CD14-positive monocyte (primary cell): Measurements from ENCODE around the gene NAE1. TPM values are rescaled to one million over a fixed set of nuclear protein-coding genes. Genes with fewer than 3 reads are reported as not detected.

Experiments
- DNase-seq, 3 donors: peaks; one replicate each; pipeline ENCODE4 v3.0.0-alpha.2; 2011 to 2022
- H2AFZ ChIP-seq: 2 replicates; pipeline ENCODE4 v1.6.0; 2012; ENCODE audit warnings: mild to moderate bottlenecking, low read depth, low read length, inconsistent platforms; ENCODE audit not compliant: insufficient read depth, poor library complexity, severe bottlenecking
- H3K27ac ChIP-seq, 2 donors: 1 replicate in 1 of 2; 2 replicates in 1 of 2; pipeline ENCODE4 v1.5.1; 2012 to 2013; ENCODE audit warnings: low read length in 2 of 2, control low read depth in 1 of 2, inconsistent platforms in 1 of 2, low read depth in 1 of 2, mild to moderate bottlenecking in 1 of 2
- H3K27me3 ChIP-seq, 2 donors: one replicate each; pipeline versions ENCODE4 v1.6.0 to v1.6.1; 2011 to 2013; ENCODE audit warnings: low read length in 2 of 2; ENCODE audit not compliant: control insufficient read depth in 2 of 2, insufficient read depth in 2 of 2
- H3K36me3 ChIP-seq, 2 donors: replicated peaks in 1 of 2; 1 replicate in 1 of 2; 2 replicates in 1 of 2; pipeline versions ENCODE4 v1.5.1 to v1.6.1; 2012 to 2013; ENCODE audit warnings: low read length in 2 of 2, control low read depth in 1 of 2, inconsistent platforms in 1 of 2, mild to moderate bottlenecking in 1 of 2; ENCODE audit not compliant: insufficient read depth in 2 of 2, control insufficient read depth in 1 of 2
- H3K4me1 ChIP-seq, 2 donors: 1 replicate in 1 of 2; 2 replicates in 1 of 2; pipeline versions ENCODE4 v1.5.1 to v1.6.1; 2012 to 2013; ENCODE audit warnings: low read length in 2 of 2, control low read depth in 1 of 2, inconsistent platforms in 1 of 2, mild to moderate bottlenecking in 1 of 2, moderate library complexity in 1 of 2; ENCODE audit not compliant: insufficient read depth in 2 of 2, control insufficient read depth in 1 of 2
- H3K4me2 ChIP-seq: replicated peaks from 2 replicates; pipeline ENCODE3; 2012; ENCODE audit warnings: low read length, moderate library complexity, mild to moderate bottlenecking; ENCODE audit not compliant: poor library complexity, severe bottlenecking; ENCODE audit errors: extremely low read depth
- H3K4me3 ChIP-seq, 3 experiments: fragments of 200-600 bp in 1 of 3; sonication (generic) in 1 of 3; replicated peaks in 1 of 3; 1 replicate in 2 of 3; 2 replicates in 1 of 3; pipeline ENCODE4 v1.5.1; 2011 to 2013; ENCODE audit warnings: low read length in 3 of 3, mild to moderate bottlenecking in 3 of 3, control low read depth in 2 of 3, low read depth in 2 of 3, inconsistent platforms in 1 of 3, moderate library complexity in 1 of 3
- H3K79me2 ChIP-seq: 2 replicates; pipeline ENCODE4 v1.6.0; 2012; ENCODE audit warnings: mild to moderate bottlenecking, control low read depth, inconsistent platforms, low read length, moderate library complexity; ENCODE audit not compliant: insufficient read depth
- H3K9ac ChIP-seq: 2 replicates; pipeline ENCODE4 v1.6.0; 2017; ENCODE audit warnings: low read length, mild to moderate bottlenecking; ENCODE audit not compliant: insufficient read depth, poor library complexity, severe bottlenecking
- H3K9me3 ChIP-seq, 2 donors: replicated peaks in 1 of 2; 1 replicate in 1 of 2; 2 replicates in 1 of 2; pipeline versions ENCODE4 v1.5.1 to v1.6.1; 2012 to 2013; ENCODE audit warnings: low read length in 2 of 2, control low read depth in 1 of 2; ENCODE audit not compliant: control insufficient read depth in 1 of 2, insufficient read depth in 1 of 2
- H4K20me1 ChIP-seq: 2 replicates; pipeline ENCODE4 v1.6.0; 2012; ENCODE audit warnings: mild to moderate bottlenecking, low read length, control low read depth, moderate library complexity; ENCODE audit not compliant: insufficient read depth
- H3K27ac Mint-ChIP-seq, 7 donors: one replicate each; pipeline ENCODE4 v1.8.0; 2020; ENCODE audit warnings: mild to moderate bottlenecking in 7 of 7, mixed read lengths in 7 of 7, moderate library complexity in 6 of 7, inconsistent platforms in 2 of 7
- H3K27me3 Mint-ChIP-seq, 3 donors: one replicate each; pipeline ENCODE4 v1.8.0; 2021 to 2022; ENCODE audit warnings: low read depth in 3 of 3, mild to moderate bottlenecking in 3 of 3, mixed read lengths in 3 of 3, moderate library complexity in 3 of 3, inconsistent platforms in 1 of 3
- H3K36me3 Mint-ChIP-seq, 2 donors: one replicate each; pipeline ENCODE4 v1.8.0; 2020; ENCODE audit warnings: mixed read lengths in 2 of 2, inconsistent platforms in 1 of 2, mild to moderate bottlenecking in 1 of 2
- H3K4me1 Mint-ChIP-seq: one replicate; pipeline ENCODE4 v1.8.0; 2020; ENCODE audit warnings: mild to moderate bottlenecking, mixed read lengths
- H3K4me3 Mint-ChIP-seq, 2 donors: one replicate each; pipeline ENCODE4 v1.8.0; 2020; ENCODE audit warnings: mild to moderate bottlenecking in 2 of 2, mixed read lengths in 2 of 2, moderate library complexity in 1 of 2
- H3K9me3 Mint-ChIP-seq, 7 donors: one replicate each; pipeline ENCODE4 v1.8.0; 2020 to 2022; ENCODE audit warnings: mixed read lengths in 7 of 7, mild to moderate bottlenecking in 6 of 7, moderate library complexity in 6 of 7, inconsistent platforms in 2 of 7
- CTCF ChIP-seq: fragments of 200-600 bp; IDR thresholded peaks from one replicate; pipeline ENCODE4 v1.8.0; 2022; ENCODE audit warnings: antibody characterized with exemption, mild to moderate bottlenecking
- WGBS: methylation state at CpG from one replicate; pipeline ENCODE4 v1.1.5; 2013; ENCODE audit warnings: missing lambda C conversion rate; ENCODE audit not compliant: insufficient coverage; 5-methylcytosine and 5-hydroxymethylcytosine counted together
- intact Hi-C, 2 donors: fragments of 100-400 bp; cut with micrococcal nuclease; formaldehyde crosslinking; loops; one replicate each; pipeline versions ENCODE4 v1.15.0 to v1.15.1; 2023
- polyA plus RNA-seq, 3 donors: library from polyadenylated mRNA; depleted of rRNA in 1 of 3; unstranded in 2 of 3; stranded (reverse) in 1 of 3; fragments of 300-500 nt in 2 of 3; fragments of >200 nt in 1 of 3; fragmentation: Illumina TruSeq in 2 of 3; gene quantifications; 1 replicate in 2 of 3; 2 replicates in 1 of 3; pipeline ENCODE4 v1.2.3, GENCODE V29; 2012 to 2021

NAE1 gene
- polyA plus RNA-seq, 3 donors: 10.8 to 18.6 (median 16.8) TPM

- Mint-ChIP-seq H3K4me1 (peaks cover 24% of the 10 kb centered on the region), H3K27ac (no peak overlapping the region), H3K9me3 (peaks cover 0 to 11% (median 2%) of the 10 kb centered on the region in 7 donors), H3K36me3 (peaks cover 0 to 5% of the 10 kb centered on the region in 2 donors), H3K4me3 (no peak overlapping the region), H3K27me3 (peaks cover 49 to 91% (median 66%) of the 10 kb centered on the region in 3 donors)
- Histone ChIP-seq H3K79me2 (no peaks in the 10 kb centered on the region), H2AFZ (no peak overlapping the region), H3K4me1 (peaks cover 13 to 21% of the 10 kb centered on the region in 2 donors), H3K4me2 (no peak overlapping the region), H3K36me3 (no peaks in the 10 kb centered on the region), H3K27me3 (peaks cover 16 to 54% of the 10 kb centered on the region in 2 donors), H3K9me3 (peaks cover 0 to 11% of the 10 kb centered on the region in 2 donors), H4K20me1 (no peaks in the 10 kb centered on the region), H3K4me3 (no peak overlapping the region), H3K9ac (no peak overlapping the region), H3K27ac (no peak overlapping the region)
- intact Hi-C loops: no loop called here
- no CpG with 5 or more reads among the region's 2 CpGs for WGBS
- DNase-seq: no peak
- no peak for TF ChIP-seq CTCF
Observed at GRCh38 chr16:66849021-66849420, 18.2 kb upstream of the NAE1 start.

GRCh38 chr16:66848172-66848571, 17.4 kb upstream of the NAE1 start:
- Mint-ChIP-seq H3K27me3 (peaks cover 57 to 91% (median 74%) of the 10 kb centered on the region in 3 donors), H3K4me1 (peaks cover 24% of the 10 kb centered on the region), H3K4me3 (no peak overlapping the region), H3K27ac (no peak overlapping the region), H3K36me3 (peaks cover 0 to 9% of the 10 kb centered on the region in 2 donors), H3K9me3 (peaks cover 0 to 11% (median 3%) of the 10 kb centered on the region in 7 donors)
- no peak overlapping the region for H2AFZ ChIP-seq
- H3K9ac ChIP-seq: no peak overlapping the region
- H3K79me2 ChIP-seq: no peaks in the 10 kb centered on the region
- no peak for TF ChIP-seq CTCF
- intact Hi-C loops: no loop called here
- H3K27ac ChIP-seq: no peak overlapping the region
- H4K20me1 ChIP-seq: no peaks in the 10 kb centered on the region
- no peak overlapping the region for H3K4me2 ChIP-seq
- H3K36me3 ChIP-seq: no peaks in the 10 kb centered on the region
- WGBS: 100% methylated on average over 1 of the region's 2 CpGs
- no peak for DNase-seq
- peaks cover 13 to 18% of the 10 kb centered on the region in 2 donors for H3K4me1 ChIP-seq
- peaks cover 0 to 14% of the 10 kb centered on the region in 2 donors for H3K9me3 ChIP-seq
- peaks cover 22 to 59% of the 10 kb centered on the region in 2 donors for H3K27me3 ChIP-seq
- H3K4me3 ChIP-seq: no peak overlapping the region
